Epidermal melanocyte (primary cell): ENCODE measurements around the gene SPINK7.

Experiments used
- DNase-seq: peaks from one replicate; pipeline ENCODE4 v3.0.0; 2011; ENCODE audit warnings: low spot score; ENCODE audit not compliant: insufficient read length

The SPINK7 gene

DNA sequence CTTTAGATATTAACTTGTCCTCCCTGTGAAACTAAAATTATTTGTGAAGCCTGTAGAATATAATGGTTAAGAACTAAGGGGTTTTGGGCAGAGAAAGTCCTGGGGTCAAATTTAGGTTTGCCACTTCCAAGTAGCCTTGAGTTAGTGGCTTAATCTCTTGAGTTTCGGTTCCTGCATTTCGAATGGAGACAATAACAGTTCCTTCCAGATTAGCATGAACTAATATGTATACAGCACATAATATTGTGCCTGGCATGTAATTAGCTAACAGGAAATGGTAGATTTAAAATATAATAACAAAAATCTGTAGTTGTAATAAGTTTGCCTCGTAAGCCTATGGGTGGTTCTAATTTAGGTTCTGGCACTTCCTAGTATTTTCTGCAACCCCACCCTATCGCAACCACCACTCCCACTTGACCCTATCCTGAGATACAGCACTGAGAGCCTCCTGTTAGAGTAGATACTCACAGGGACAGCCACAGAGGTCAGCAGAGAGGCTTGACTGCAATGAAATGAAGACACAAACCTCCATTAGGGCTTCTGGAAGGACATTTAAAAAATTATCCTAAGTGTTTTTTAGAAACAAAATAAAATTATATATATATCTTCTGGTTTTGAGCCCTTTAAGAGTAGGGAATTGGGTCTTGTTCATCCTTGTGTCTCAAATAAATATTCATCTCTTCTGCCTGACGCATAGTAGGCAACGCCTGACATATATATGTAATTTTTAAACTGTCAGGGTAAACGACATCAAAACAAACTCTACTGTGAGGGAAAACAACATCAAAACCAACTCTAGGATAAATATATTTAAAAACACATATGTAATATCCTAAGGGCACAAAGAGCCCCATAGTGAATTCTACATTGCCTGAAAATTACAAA is 31.6 kb downstream of the SPINK7 start:
- DNase-seq, result no peak

DNA sequence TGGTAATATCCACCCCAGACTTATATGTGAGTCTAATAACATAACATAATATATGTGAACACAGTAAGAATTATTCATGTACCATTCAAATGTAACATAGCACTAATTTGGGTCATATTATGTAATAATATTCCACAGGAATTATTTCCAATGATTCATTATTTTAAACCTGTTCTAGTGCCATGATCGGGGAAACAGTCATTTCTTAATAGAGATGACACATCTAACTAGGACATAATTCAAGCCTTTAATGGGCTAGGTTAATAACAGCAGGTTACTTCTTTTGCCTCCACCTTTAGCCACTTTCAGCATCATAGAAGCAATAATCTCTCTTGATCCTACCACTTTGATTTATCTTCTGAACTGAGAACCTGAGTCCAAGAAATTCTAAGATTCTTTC is 35.5 kb downstream of the SPINK7 start:
- no peak for DNase-seq

DNA sequence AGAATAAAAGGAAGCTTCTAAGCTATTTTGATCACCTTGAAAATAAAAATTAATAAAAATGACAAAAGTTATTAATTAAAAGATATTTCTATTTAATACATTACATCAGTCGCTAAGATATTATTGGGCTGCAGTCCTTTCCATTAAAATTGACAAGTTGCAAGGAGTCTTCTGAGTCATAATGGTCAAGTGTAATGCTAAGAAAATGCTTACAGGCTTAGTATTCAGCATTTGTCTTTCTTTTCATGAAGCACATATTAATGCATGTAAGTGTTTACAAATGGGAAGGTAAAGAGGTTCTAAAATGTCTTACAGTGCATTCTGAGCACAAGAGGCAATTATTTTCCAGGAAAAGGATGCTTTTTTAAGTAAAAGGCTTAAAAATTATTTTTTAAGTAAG is 40.5 kb downstream of the SPINK7 start:
- DNase-seq, result no peak

DNA sequence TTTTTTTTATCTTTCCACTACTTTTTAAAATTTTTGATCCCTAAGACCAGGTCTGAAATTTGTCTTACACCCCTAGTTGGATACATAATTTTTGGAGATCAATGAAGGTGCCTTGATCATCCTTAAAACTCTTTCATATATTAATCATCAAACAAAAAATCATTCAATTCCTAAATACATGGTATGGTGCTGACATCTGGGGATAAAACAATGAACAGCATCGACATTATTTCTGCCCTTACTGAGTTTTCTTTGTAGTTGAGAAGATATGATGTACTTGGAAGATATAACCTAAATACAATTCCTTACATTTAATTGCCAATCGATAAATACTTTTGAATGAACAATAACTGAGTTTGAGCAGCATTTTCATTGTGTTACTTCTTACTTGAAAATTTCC is 41.4 kb downstream of the SPINK7 start:
- DNase-seq, result no peak

DNA sequence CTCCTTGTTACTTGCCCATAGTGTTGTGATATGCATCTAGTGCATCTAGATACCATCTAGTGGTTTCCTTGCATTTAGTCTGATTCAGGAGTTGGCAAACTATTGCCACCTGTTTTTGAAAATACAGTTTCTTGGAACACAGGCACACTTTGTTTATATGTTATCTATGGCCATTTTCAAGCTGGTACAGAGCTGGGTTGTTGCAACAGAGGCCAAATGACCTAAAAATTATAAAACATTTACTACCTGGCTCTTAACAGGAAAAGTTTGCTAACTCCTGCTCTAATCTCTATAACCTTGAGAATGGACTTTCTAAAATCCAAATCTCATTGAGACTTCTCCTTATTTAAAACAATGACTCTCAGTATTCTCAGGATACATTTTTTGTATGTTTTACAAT is 52.1 kb downstream of the SPINK7 start:
- DNase-seq, result no peak
